Colonic mucosa (tissue), 4 donors: ENCODE data around the gene TAF5L. TPM values are rescaled to one million over a fixed set of nuclear protein-coding genes. Genes with fewer than 3 reads are reported as not detected.

ENCODE experiments used
- DNase-seq: peaks from one replicate; pipeline ENCODE4 v3.0.0-alpha.2; 2020
- H3K27ac ChIP-seq: fragments of 200-600 bp; one replicate; pipeline ENCODE4 v1.8.0; 2021
- H3K27me3 ChIP-seq: fragments of 200-600 bp; one replicate; pipeline ENCODE4 v1.8.0; 2021
- H3K36me3 ChIP-seq: fragments of 200-600 bp; one replicate; pipeline ENCODE4 v1.8.0; 2021
- H3K4me1 ChIP-seq: fragments of 200-600 bp; one replicate; pipeline ENCODE4 v1.8.0; 2021; ENCODE audit warnings: mild to moderate bottlenecking
- H3K4me3 ChIP-seq: fragments of 200-600 bp; one replicate; pipeline ENCODE4 v1.8.0; 2021
- H3K9ac ChIP-seq, 2 donors: one replicate each; pipeline ENCODE4 v1.7.0; 2013; ENCODE audit warnings: control low read depth in 2 of 2, low read depth in 2 of 2, low read length in 2 of 2
- H3K9me3 ChIP-seq: fragments of 200-600 bp; one replicate; pipeline ENCODE4 v1.8.0; 2021
- intact Hi-C: fragments of 100-400 bp; cut with DNase I; formaldehyde crosslinking; loops from one replicate; pipeline ENCODE4 v1.14.1; 2022
- total RNA-seq, 2 donors: library from RNA; stranded (reverse); fragmentation: NEBNext Ultra II Directional in 1 of 2; extraction: Animal tissue kit (Norgen Biotek cat#: 25700) in 1 of 2; gene quantifications; one replicate each; pipeline ENCODE4 v1.2.1, GENCODE V29; 2021
- TF ChIP-seq, protein P1 (sequence below): fragments of 200-600 bp; IDR thresholded peaks from one replicate; pipeline ENCODE4 v1.8.0; 2022; ENCODE audit warnings: antibody characterized with exemption, mild to moderate bottlenecking
- donor health status: healthy.
- donor health status: DM: no; HTN: no; CAD: no.
- donor health status: DM: no; HTN: no; CAD: no.

The TAF5L gene
- total RNA-seq, 2 donors from 2014 or later = 20.9 to 24.3 TPM

DNA sequence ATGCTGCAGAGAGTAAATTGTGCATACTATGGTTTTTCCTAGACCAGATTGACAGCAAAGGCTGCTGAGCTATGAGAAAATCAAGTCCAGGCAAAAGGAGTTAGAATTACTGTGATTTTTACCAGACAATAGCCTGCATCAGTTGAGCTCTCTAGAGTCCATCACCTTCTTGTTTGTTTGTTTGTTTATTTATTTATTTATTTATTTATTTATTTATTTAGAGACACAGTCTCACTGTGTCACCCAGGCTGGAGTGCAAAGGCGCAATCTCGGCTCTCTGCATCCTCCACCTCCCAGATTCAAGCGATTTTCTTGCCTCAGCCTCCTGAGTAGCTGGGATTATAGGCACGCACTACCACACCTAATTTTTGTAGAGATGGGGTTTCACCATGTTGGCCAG, 43.2 kb downstream of the TAF5L start:
- intact Hi-C loops = no loop called here
- DNase-seq = no peak
- Histone ChIP-seq H3K9ac (no peak overlapping the region), H3K27me3 (no peaks in the 10 kb centered on the region), H3K4me3 (no peak overlapping the region), H3K27ac (no peak overlapping the region), H3K9me3 (no peaks in the 10 kb centered on the region), H3K36me3 (no peaks in the 10 kb centered on the region), H3K4me1 (no peaks in the 10 kb centered on the region)
- TF ChIP-seq, protein P1, sequence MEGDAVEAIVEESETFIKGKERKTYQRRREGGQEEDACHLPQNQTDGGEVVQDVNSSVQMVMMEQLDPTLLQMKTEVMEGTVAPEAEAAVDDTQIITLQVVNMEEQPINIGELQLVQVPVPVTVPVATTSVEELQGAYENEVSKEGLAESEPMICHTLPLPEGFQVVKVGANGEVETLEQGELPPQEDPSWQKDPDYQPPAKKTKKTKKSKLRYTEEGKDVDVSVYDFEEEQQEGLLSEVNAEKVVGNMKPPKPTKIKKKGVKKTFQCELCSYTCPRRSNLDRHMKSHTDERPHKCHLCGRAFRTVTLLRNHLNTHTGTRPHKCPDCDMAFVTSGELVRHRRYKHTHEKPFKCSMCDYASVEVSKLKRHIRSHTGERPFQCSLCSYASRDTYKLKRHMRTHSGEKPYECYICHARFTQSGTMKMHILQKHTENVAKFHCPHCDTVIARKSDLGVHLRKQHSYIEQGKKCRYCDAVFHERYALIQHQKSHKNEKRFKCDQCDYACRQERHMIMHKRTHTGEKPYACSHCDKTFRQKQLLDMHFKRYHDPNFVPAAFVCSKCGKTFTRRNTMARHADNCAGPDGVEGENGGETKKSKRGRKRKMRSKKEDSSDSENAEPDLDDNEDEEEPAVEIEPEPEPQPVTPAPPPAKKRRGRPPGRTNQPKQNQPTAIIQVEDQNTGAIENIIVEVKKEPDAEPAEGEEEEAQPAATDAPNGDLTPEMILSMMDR = no peak

DNA sequence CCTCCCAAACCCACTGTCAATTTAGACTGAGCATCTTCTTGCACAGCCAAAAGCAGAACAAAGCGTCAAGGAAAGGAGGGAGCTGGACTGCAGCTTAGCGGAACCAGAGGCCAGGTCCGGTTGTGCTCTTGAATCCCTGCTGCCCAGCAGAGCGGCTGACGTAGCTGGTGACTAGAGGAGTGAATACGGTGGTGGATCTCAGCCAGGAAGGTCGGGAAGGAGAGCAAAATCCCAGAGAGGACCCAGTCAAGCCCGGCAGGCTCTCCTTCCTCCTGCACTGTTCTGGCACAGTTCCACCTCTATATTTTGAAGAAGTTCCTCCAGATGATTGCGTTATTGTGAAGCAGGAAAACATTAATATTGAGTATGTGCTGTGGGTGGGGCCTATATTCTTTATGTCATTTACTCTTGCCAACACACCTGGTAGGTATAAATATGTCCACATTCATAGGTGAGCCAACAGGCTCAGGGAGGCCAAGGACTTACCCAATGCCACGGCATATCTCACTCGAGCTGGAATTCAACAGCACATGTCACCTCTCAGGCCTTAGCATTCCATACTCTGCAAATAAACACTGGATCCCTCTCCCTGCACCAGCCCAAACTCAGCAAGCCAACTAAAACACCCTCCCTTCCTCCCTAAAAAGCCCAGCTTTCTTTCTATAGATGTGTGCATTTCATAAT, 43.8 kb downstream of the TAF5L start:
- Histone ChIP-seq H3K9ac (no peak overlapping the region), H3K36me3 (no peaks in the 10 kb centered on the region), H3K27me3 (no peaks in the 10 kb centered on the region), H3K4me3 (no peak overlapping the region), H3K4me1 (no peaks in the 10 kb centered on the region), H3K27ac (no peak overlapping the region), H3K9me3 (no peaks in the 10 kb centered on the region)
- TF ChIP-seq, protein P1 = no peak
- intact Hi-C loops = no loop called here
- no peak for DNase-seq

- Histone ChIP-seq H3K9me3 (no peaks in the 10 kb centered on the region), H3K27ac (no peak overlapping the region), H3K36me3 (no peaks in the 10 kb centered on the region), H3K27me3 (no peaks in the 10 kb centered on the region), H3K4me3 (no peak overlapping the region), H3K4me1 (no peaks in the 10 kb centered on the region), H3K9ac (no peak overlapping the region)
- intact Hi-C loops = no loop called here
- TF ChIP-seq, protein P1 = no peak
- DNase-seq = no peak
Measured at GRCh38 chr1:229581485-229581884, 44.4 kb downstream of the TAF5L start.

GRCh38 chr1:229579059-229579673, 46.8 kb downstream of the TAF5L start:
- H3K4me3 ChIP-seq = no peak overlapping the region
- H3K36me3 ChIP-seq = no peaks in the 10 kb centered on the region
- intact Hi-C loops = no loop called here
- peak overlapping the region; percentile 3 for H3K27ac ChIP-seq
- peak overlapping the region; percentile 24 to 56 for H3K9ac ChIP-seq
- H3K9me3 ChIP-seq = no peaks in the 10 kb centered on the region
- no peaks in the 10 kb centered on the region for H3K27me3 ChIP-seq
- H3K4me1 ChIP-seq = no peaks in the 10 kb centered on the region
- DNase-seq = no peak
- TF ChIP-seq, protein P1 = no peak

DNA sequence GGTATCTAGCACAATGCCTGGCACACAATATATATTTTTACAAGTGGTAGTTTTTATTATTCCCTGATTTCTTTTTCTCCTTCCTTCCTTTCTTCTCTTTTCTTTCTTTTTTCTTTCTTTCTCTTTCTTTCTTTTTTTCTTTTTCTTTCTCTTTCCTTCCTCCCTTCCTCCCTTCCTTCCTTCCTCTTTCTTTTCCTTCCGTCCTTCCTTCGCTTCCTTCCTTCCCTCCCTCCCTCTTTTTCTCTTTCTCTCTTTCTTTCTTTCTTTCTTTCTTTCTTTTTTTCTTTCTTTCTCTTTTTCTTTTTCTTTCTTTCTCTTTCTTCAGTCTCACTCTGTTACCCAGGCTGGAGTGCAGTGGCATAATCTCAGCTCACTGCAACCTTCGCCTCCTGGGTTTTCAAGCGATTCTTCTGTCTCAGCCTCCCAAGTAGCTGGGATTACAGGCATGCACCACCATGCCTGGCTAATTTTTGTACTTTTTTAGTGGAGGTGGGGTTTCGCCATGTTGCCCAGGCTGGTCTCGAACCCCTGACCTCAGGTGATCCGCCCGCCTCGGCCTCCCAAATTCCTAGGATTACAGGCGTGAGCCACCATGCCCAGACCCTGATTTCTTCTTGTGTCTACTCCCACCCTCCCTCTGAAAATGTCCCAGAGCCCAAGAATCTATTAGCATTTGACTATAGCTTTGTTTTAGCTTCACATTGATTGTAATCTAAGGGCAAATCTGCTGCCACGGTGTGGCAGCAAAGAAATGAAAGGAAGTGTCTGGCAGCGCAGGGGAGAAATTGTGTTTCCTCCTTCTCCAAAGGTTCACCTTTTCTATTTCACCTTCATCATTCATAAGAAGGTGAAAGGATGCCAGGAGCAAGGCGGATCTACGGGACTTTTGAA, 47.5 kb downstream of the TAF5L start:
- peak overlapping the region; percentile 3 for H3K27ac ChIP-seq
- H3K4me1 ChIP-seq = no peaks in the 10 kb centered on the region
- H3K9ac ChIP-seq = peak overlapping the region in 1 of 2 donors; percentile 56
- TF ChIP-seq, protein P1 = no peak
- H3K36me3 ChIP-seq = no peaks in the 10 kb centered on the region
- H3K27me3 ChIP-seq = no peaks in the 10 kb centered on the region
- no peak overlapping the region for H3K4me3 ChIP-seq
- no peak for DNase-seq
- no peaks in the 10 kb centered on the region for H3K9me3 ChIP-seq
- intact Hi-C loops = no loop called here
